Effector memory CD4-positive, alpha-beta T cell (primary cell): ENCODE measurements around the gene BARHL1.

Experiments
- DNase-seq, 3 donors: peaks; one replicate each; pipeline ENCODE4 v3.0.0-alpha.2; 2020
- H3K27ac ChIP-seq: 2 replicates; pipeline ENCODE4 v1.7.0; 2013; ENCODE audit warnings: mild to moderate bottlenecking, low read length, moderate library complexity; ENCODE audit not compliant: insufficient read depth, poor library complexity, severe bottlenecking
- H3K27me3 ChIP-seq: replicated peaks from 2 replicates; pipeline ENCODE4 v1.7.0; 2013; ENCODE audit warnings: mild to moderate bottlenecking, low read length; ENCODE audit not compliant: insufficient read depth, control insufficient read depth, poor library complexity, severe bottlenecking
- H3K36me3 ChIP-seq: 2 replicates; pipeline ENCODE4 v1.7.0; 2013; ENCODE audit warnings: mild to moderate bottlenecking, low read length, moderate library complexity; ENCODE audit not compliant: control insufficient read depth, insufficient read depth
- H3K4me1 ChIP-seq: 2 replicates; pipeline ENCODE4 v1.7.0; 2013; ENCODE audit warnings: low read length, mild to moderate bottlenecking; ENCODE audit not compliant: control insufficient read depth, insufficient read depth, poor library complexity, severe bottlenecking
- H3K4me3 ChIP-seq: 2 replicates; pipeline ENCODE4 v1.7.0; 2013; ENCODE audit warnings: low read length, low read depth, mild to moderate bottlenecking; ENCODE audit not compliant: insufficient read depth, poor library complexity, severe bottlenecking
- H3K9me3 ChIP-seq: 2 replicates; pipeline ENCODE4 v1.7.0; 2013; ENCODE audit warnings: mild to moderate bottlenecking, low read length, moderate library complexity; ENCODE audit not compliant: control insufficient read depth

BARHL1 gene

DNA sequence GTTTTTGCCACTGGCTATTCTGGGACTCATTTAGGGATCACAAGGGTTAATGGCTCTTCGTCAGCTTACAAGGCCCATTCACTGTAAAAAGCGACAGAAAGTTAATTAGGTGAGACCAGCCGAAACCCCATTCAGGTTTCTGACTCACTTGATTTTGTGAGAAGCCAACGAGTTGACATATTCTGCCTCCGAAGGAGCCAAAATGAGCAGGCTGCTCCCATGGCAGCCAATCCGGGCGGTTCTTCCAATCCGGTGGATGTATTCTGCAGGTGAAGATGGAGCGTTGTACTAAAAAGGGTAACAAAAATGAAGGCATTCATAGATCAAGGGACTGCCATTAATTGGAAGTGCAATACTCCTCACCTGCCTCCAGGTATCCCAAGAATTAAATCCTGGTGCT, 47.7 kb downstream of the BARHL1 start:
- Histone ChIP-seq H3K27ac (no peak overlapping the region), H3K36me3 (peaks cover 57% of the 10 kb centered on the region), H3K9me3 (no peaks in the 10 kb centered on the region), H3K4me1 (no peaks in the 10 kb centered on the region), H3K27me3 (no peaks in the 10 kb centered on the region), H3K4me3 (no peak overlapping the region)
- DNase-seq = no peak

DNA sequence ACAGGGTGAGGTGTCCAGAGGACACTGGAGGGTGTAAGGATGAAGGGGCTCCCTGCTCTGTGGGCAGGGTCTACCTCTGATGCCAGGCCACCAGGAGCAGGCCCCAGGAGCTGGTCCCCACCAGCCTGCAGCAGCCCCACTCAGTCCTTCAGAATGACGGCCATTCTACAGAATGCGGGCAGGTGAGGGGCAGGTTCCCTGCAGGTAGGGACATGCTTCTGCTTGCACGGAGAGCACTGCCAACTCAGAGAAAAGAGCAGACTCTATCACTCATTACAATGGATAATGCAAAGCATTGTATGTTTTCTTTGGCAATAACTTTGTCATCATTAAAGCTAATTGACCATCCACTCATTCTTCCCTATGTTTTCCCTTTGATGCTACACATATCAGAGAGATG, 48.4 kb downstream of the BARHL1 start:
- DNase-seq = no peak
- no peak overlapping the region for H3K27ac ChIP-seq
- H3K27me3 ChIP-seq = no peaks in the 10 kb centered on the region
- no peaks in the 10 kb centered on the region for H3K4me1 ChIP-seq
- H3K4me3 ChIP-seq = no peak overlapping the region
- H3K9me3 ChIP-seq = no peaks in the 10 kb centered on the region
- H3K36me3 ChIP-seq = peaks cover 52% of the 10 kb centered on the region

DNA sequence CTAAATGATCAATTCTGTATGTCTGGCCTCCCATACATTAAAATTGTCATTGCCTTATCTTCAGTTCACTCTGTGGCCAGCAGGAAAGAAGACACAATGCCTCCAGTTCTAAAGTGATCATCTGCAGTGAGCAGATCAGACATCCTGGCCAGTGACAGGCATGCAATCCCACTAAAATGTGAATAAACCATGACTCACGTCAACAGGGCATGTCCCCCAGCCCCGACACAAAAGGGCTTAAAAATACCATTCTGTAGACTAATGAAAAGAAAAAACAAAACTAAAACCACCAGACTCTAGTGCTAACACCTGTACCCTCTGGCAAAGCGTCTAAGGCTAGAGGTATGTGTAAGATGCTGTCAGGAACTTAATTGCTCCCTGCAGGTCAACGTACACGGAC, 48.9 kb downstream of the BARHL1 start:
- Histone ChIP-seq H3K27me3 (no peaks in the 10 kb centered on the region), H3K4me3 (no peak overlapping the region), H3K9me3 (no peaks in the 10 kb centered on the region), H3K27ac (no peak overlapping the region), H3K4me1 (no peaks in the 10 kb centered on the region), H3K36me3 (peaks cover 52% of the 10 kb centered on the region)
- DNase-seq = no peak

DNA sequence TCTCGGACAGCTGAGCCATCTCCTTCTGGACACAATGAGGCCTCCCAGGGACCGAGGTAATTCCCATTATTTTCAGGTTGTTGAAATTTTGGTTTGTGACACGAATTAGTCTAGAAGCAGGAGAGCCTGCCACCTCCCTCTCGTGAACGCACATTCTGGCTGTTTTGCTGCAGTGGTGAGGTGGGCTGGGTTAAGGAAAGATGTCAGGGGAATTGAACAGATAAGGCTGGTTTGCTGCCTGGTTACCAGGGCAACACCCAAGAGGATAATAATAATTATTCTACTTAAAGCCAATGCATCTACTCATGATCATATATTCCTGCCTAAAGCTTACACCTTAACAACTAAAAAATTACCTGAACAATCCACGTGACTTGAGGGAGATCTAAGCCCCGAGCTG, 49.3 kb downstream of the BARHL1 start:
- Histone ChIP-seq H3K36me3 (peaks cover 49% of the 10 kb centered on the region), H3K4me3 (no peak overlapping the region), H3K27ac (no peak overlapping the region)

DNA sequence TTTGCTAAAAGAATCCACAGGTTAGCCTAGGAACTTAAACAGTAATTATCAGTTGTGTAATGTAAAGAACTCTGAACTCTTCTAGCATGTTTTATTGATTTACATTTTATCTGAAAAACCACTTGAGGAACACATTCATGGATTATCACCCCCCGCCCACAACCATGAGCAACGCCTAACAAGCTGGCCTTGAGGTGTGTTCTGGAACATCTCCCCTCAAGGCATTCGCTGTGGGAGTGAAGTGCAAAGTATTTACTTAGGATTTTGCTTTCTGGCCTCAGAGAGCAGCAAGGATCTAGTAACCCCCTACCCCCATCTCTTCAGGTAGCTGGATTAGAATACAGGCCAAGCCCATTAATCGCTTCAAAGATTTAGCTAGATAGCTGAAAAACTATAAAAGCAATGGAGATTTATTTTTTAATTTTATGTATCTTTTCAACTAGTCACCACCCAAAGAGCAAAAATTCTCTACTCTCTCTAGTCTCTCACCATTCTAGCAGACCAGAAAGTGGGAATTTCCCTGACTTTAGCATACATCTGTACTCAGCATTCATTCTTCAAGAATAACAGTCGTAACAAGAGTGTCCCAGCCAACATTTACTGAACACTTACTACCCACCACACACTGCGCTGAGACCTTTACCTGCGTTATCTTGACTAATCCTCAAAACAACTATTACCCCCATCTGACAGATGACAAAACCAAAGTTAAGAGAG, 50.2 kb downstream of the BARHL1 start:
- no peaks in the 10 kb centered on the region for H3K27me3 ChIP-seq
- no peaks in the 10 kb centered on the region for H3K9me3 ChIP-seq
- H3K4me1 ChIP-seq = no peaks in the 10 kb centered on the region
- H3K27ac ChIP-seq = no peak overlapping the region
- no peak for DNase-seq
- peaks cover 41% of the 10 kb centered on the region for H3K36me3 ChIP-seq
- no peak overlapping the region for H3K4me3 ChIP-seq

More for the DNA sequence above, 49.3 kb downstream of the BARHL1 start:
- H3K9me3 ChIP-seq = no peaks in the 10 kb centered on the region
- DNase-seq = no peak
- no peaks in the 10 kb centered on the region for H3K4me1 ChIP-seq
- H3K27me3 ChIP-seq = no peaks in the 10 kb centered on the region

DNA sequence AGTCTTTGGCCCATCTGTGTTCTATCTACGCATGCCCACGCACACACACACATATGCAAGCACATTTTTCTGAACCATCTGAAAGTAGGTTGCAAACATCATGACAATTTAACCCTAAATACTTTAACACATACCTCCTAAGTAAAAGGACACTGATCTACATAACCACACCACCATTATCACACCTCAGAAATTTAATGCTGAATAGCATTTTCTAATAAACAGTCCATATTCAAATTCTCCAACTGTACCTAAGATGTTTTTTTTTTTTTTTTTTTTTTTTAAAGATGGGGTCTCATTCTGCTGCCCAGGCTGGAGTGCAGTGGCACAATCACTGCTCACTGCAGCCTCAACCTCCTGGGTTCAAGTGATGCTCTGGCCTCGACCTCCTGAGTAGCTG, 51.9 kb downstream of the BARHL1 start:
- H3K4me3 ChIP-seq = no peak overlapping the region
- no peak for DNase-seq
- H3K4me1 ChIP-seq = no peaks in the 10 kb centered on the region
- H3K36me3 ChIP-seq = peaks cover 39% of the 10 kb centered on the region
- H3K27me3 ChIP-seq = no peaks in the 10 kb centered on the region
- no peak overlapping the region for H3K27ac ChIP-seq
- no peaks in the 10 kb centered on the region for H3K9me3 ChIP-seq

DNA sequence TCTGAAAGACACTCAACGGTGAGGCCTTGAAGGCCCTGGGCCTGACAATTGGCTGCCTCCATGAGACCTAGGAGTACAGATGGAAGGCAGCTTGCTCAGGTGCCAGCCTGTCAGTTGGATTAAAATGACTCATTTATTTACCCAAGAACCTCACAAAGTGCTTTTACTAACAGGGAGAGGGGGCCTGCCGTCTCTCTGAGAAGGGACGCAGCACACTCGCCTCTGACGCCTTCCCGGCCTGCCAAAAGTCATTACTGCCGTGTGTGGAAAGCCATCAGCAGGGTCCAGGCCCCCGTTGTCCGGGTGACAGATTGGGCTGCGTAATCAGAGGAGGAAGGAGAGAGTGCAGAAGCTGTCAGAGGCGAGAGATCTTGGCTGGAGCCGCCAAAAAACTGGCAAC, 54.9 kb downstream of the BARHL1 start:
- no peak for DNase-seq
- Histone ChIP-seq H3K9me3 (no peaks in the 10 kb centered on the region), H3K27ac (no peak overlapping the region), H3K36me3 (peaks cover 43% of the 10 kb centered on the region), H3K4me1 (no peaks in the 10 kb centered on the region), H3K4me3 (no peak overlapping the region), H3K27me3 (no peaks in the 10 kb centered on the region)

DNA sequence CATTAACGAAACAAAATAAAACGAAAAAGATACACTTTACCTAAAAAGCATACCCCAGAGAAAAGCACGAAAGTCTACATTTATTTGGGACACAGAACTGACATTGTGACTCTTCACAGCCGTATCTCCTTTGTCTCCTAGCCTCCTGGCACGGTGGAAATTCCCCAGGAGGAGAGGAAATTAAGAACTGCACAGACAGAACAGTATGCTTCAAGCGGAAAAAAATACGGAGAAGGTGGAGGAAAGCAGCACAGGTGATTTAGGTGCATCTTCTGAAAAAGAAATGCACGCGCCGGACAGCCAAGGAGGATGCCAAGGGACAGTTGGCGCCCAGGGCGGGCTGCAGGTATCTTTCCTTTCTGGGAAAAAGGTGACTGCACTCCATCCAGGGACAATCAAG, 55.4 kb downstream of the BARHL1 start:
- Histone ChIP-seq H3K9me3 (no peaks in the 10 kb centered on the region), H3K36me3 (peaks cover 44% of the 10 kb centered on the region), H3K27ac (no peak overlapping the region), H3K4me3 (no peak overlapping the region), H3K27me3 (no peaks in the 10 kb centered on the region), H3K4me1 (no peaks in the 10 kb centered on the region)
- no peak for DNase-seq

DNA sequence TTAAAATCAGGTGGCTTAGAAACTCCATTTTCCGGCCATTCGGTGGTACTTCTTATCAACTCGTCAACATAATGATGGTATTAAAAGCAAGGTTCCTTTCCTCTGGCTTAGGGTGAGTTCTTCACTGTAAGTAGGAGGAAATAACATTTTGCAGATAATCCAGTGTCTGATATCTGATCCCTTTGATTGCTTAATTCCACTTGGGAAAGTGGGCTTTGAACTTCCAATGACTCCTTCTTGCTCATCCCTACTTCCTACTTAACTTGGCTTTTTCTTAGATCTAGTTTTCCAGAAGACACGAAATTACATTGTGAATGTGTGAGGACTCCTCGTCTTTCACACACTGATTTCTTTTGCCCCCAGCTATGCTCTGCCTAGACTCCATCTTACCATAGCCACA, 55.8 kb downstream of the BARHL1 start:
- no peak overlapping the region for H3K27ac ChIP-seq
- no peak overlapping the region for H3K4me3 ChIP-seq
- peaks cover 48% of the 10 kb centered on the region for H3K36me3 ChIP-seq
- no peaks in the 10 kb centered on the region for H3K4me1 ChIP-seq
- no peak for DNase-seq
- H3K27me3 ChIP-seq = no peaks in the 10 kb centered on the region
- no peaks in the 10 kb centered on the region for H3K9me3 ChIP-seq

DNA sequence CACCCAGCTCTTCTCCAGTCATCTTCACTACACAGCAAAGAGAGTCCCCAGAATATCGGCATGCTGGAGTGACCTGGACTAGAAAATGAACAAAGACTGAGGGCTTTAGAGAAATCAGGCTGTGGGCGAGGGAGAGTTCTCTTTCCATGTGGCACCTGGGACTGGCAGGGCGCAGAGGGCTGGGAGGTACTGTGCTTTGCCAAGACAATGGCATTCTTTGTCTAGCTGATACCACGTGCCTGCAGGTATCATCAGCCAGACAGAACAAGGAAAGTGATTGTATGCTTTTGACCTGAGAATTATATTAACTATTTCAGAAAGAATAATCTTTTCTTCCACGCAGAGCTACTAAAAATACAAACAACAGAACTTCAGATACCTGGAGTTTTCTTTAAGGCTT, 56.9 kb downstream of the BARHL1 start:
- DNase-seq = no peak
- H3K27ac ChIP-seq = no peak overlapping the region
- no peak overlapping the region for H3K4me3 ChIP-seq
- H3K9me3 ChIP-seq = no peaks in the 10 kb centered on the region
- peaks cover 57% of the 10 kb centered on the region for H3K36me3 ChIP-seq
- H3K4me1 ChIP-seq = no peaks in the 10 kb centered on the region
- H3K27me3 ChIP-seq = no peaks in the 10 kb centered on the region
